ENCODE results near the gene AVL9. TPM values are rescaled to one million over a fixed set of nuclear protein-coding genes. Genes with fewer than 3 reads are reported as not detected.

The AVL9 gene
- total RNA-seq, 1 experiment from 2014 or later: 36.1 TPM

DNA sequence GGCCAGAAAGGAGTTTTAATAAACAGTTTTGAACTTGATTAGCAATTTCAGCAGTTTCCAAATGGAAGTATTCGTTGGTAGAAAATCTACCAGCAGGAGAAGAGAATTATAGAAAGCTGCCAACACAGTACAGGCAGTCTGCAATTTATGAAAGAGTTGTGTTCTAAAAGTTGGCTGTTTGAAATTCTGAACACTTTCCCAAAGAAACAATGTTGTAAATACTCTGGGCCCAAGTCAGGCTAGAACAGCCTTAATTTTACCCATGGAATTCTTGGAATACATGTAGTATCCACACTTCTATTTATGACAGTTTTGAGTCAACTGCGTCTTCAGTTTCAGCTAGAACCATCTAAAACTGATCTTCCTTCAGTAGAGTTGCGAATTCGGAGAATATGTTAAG, 42.5 kb downstream of the AVL9 start:
- Histone ChIP-seq H3K27me3 (replicated peaks; ENCODE audit: insufficient read depth, low read depth, low read length, poor library complexity) (no peaks in the 10 kb centered on the region), H3K4me1 (ENCODE audit: insufficient read depth, low read length, poor library complexity, severe bottlenecking) (peaks cover 11% of the 10 kb centered on the region), H3K4me3 (ENCODE audit: low read depth, low read length, poor library complexity, severe bottlenecking) (no peak overlapping the region), H3K36me3 (ENCODE audit: insufficient read depth, low read length, poor library complexity, severe bottlenecking) (no peaks in the 10 kb centered on the region), H3K9me3 (ENCODE audit: low read depth, low read length, poor library complexity, severe bottlenecking) (no peaks in the 10 kb centered on the region), H3K27ac (ENCODE audit: low read depth, low read length, poor library complexity, severe bottlenecking) (no peak overlapping the region)
- intact Hi-C loops (cut with micrococcal nuclease; ENCODE audit: unreplicated experiment): no loop called here
- POLR2A ChIA-PET (ENCODE audit: low non-redundant PET): no interaction called here
- no TSS peak for BruUV-seq (replicated peaks)
- no peak for TF ChIP-seq EZH2 (IDR thresholded peaks at IDR 0.05; ENCODE audit: borderline replicate concordance, low read depth, low read length, poor library complexity, severe bottlenecking)
- CTCF ChIA-PET: no interaction called here
- DNase-seq (ENCODE audit: low spot score): no peak

DNA sequence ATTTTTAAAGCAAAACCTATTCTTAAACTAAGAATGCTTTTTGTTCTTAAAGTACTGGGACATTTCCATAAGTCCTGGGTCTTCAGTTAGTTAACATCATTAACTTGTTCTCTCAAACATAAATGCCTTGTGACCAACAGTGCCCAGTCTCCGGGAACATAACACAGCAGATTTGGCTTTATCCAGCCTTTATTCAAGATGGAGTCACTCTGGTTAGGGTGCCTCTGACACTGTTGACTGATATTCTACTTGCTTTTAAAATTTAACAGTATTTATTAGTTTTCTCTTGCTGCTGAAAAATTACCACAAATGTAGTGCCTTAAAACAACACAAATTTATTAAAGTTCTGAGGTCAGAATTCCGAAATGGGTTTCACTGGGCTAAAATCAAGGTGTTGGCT, 44.1 kb downstream of the AVL9 start:
- intact Hi-C loops (cut with micrococcal nuclease; ENCODE audit: unreplicated experiment): no loop called here
- H3K27me3 ChIP-seq (replicated peaks; ENCODE audit: insufficient read depth, low read depth, low read length, poor library complexity): no peaks in the 10 kb centered on the region

DNA sequence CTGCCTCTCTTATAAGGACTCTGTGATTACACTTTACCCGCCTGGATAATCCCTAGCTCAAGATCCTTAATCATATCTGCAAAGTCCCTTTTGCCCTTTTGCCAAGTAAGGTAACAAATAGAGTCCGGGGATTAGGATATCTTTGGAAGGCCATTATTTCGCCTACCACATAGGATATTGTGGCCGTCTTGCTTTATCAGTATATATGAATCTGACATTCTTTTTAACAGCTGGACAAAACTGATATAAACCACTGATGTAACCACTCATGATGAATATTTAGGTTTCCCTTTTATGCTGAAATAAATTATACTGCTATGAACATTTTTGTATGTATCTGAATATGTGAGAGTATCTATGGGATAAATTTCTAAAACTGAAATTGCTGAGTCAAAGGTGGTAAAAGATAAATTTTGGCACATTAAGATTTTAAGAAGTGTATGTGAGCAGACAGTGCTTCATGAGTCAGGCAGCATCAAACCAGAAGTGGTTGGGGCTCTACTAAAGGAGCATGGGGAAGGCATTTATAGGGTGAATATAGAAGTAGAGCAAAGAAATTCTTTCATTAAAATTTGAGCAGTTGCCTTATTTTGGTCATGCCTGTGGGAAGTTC, 44.7 kb downstream of the AVL9 start:
- BruUV-seq (replicated peaks): no TSS peak
- peaks cover 11% of the 10 kb centered on the region for H3K4me1 ChIP-seq (ENCODE audit: insufficient read depth, low read length, poor library complexity, severe bottlenecking)
- H3K36me3 ChIP-seq (ENCODE audit: insufficient read depth, low read length, poor library complexity, severe bottlenecking): peaks cover 7% of the 10 kb centered on the region
- no peak for DNase-seq (ENCODE audit: low spot score)
- intact Hi-C loops (cut with micrococcal nuclease; ENCODE audit: unreplicated experiment): no loop called here
- no peaks in the 10 kb centered on the region for H3K9me3 ChIP-seq (ENCODE audit: low read depth, low read length, poor library complexity, severe bottlenecking)
- POLR2A ChIA-PET (ENCODE audit: low non-redundant PET): no interaction called here
- no peak overlapping the region for H3K4me3 ChIP-seq (ENCODE audit: low read depth, low read length, poor library complexity, severe bottlenecking)
- CTCF ChIA-PET: no interaction called here
- H3K27me3 ChIP-seq (replicated peaks; ENCODE audit: insufficient read depth, low read depth, low read length, poor library complexity): no peaks in the 10 kb centered on the region
- no peak overlapping the region for H3K27ac ChIP-seq (ENCODE audit: low read depth, low read length, poor library complexity, severe bottlenecking)
- TF ChIP-seq, protein P1, sequence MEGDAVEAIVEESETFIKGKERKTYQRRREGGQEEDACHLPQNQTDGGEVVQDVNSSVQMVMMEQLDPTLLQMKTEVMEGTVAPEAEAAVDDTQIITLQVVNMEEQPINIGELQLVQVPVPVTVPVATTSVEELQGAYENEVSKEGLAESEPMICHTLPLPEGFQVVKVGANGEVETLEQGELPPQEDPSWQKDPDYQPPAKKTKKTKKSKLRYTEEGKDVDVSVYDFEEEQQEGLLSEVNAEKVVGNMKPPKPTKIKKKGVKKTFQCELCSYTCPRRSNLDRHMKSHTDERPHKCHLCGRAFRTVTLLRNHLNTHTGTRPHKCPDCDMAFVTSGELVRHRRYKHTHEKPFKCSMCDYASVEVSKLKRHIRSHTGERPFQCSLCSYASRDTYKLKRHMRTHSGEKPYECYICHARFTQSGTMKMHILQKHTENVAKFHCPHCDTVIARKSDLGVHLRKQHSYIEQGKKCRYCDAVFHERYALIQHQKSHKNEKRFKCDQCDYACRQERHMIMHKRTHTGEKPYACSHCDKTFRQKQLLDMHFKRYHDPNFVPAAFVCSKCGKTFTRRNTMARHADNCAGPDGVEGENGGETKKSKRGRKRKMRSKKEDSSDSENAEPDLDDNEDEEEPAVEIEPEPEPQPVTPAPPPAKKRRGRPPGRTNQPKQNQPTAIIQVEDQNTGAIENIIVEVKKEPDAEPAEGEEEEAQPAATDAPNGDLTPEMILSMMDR (conservative IDR thresholded peaks at IDR 0.05; ENCODE audit: low read depth, low read length): no peak
- TF ChIP-seq EZH2 (IDR thresholded peaks at IDR 0.05; ENCODE audit: borderline replicate concordance, low read depth, low read length, poor library complexity, severe bottlenecking): no peak

More for the DNA sequence above, 44.1 kb downstream of the AVL9 start:
- ChIA-PET POLR2A (ENCODE audit: low non-redundant PET) (no interaction called here), CTCF (no interaction called here)
- Histone ChIP-seq H3K4me3 (ENCODE audit: low read depth, low read length, poor library complexity, severe bottlenecking) (no peak overlapping the region), H3K9me3 (ENCODE audit: low read depth, low read length, poor library complexity, severe bottlenecking) (no peaks in the 10 kb centered on the region), H3K4me1 (ENCODE audit: insufficient read depth, low read length, poor library complexity, severe bottlenecking) (peaks cover 11% of the 10 kb centered on the region), H3K27ac (ENCODE audit: low read depth, low read length, poor library complexity, severe bottlenecking) (no peak overlapping the region), H3K36me3 (ENCODE audit: insufficient read depth, low read length, poor library complexity, severe bottlenecking) (peaks cover 3% of the 10 kb centered on the region)
- no peak for DNase-seq (ENCODE audit: low spot score)
- no peak for TF ChIP-seq EZH2 (IDR thresholded peaks at IDR 0.05; ENCODE audit: borderline replicate concordance, low read depth, low read length, poor library complexity, severe bottlenecking)
- TF ChIP-seq, protein P1 (conservative IDR thresholded peaks at IDR 0.05; ENCODE audit: low read depth, low read length): no peak
- no TSS peak for BruUV-seq (replicated peaks)

DNA sequence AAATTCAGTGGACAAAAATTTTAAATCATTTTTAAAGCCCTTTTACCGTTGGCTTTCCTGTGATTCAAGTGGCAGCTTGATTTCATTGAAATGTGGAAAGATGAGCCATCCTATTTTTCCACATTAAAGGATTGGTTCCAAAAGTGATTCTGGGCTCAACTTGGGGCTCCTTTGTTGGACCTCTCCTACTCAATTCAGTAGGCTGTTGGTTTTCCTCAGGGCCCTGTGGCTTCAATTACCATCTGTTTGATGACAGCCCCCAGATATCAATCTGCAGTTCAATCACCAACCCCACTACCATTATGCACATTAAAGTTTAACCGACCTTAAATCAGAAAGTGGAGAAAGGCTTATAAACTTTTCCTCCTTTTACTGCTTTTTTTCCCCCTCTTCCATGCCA, 47.3 kb downstream of the AVL9 start:
- H3K27ac ChIP-seq (ENCODE audit: low read depth, low read length, poor library complexity, severe bottlenecking): no peak overlapping the region
- intact Hi-C loops (cut with micrococcal nuclease; ENCODE audit: unreplicated experiment): no loop called here
- CTCF ChIA-PET: no interaction called here
- no TSS peak for BruUV-seq (replicated peaks)
- POLR2A ChIA-PET (ENCODE audit: low non-redundant PET): no interaction called here
- H3K4me1 ChIP-seq (ENCODE audit: insufficient read depth, low read length, poor library complexity, severe bottlenecking): no peaks in the 10 kb centered on the region
- no peak overlapping the region for H3K4me3 ChIP-seq (ENCODE audit: low read depth, low read length, poor library complexity, severe bottlenecking)
- no peaks in the 10 kb centered on the region for H3K27me3 ChIP-seq (replicated peaks; ENCODE audit: insufficient read depth, low read depth, low read length, poor library complexity)
- TF ChIP-seq EZH2 (IDR thresholded peaks at IDR 0.05; ENCODE audit: borderline replicate concordance, low read depth, low read length, poor library complexity, severe bottlenecking): no peak
- TF ChIP-seq, protein P1 (conservative IDR thresholded peaks at IDR 0.05; ENCODE audit: low read depth, low read length): no peak
- H3K36me3 ChIP-seq (ENCODE audit: insufficient read depth, low read length, poor library complexity, severe bottlenecking): peaks cover 7% of the 10 kb centered on the region
- DNase-seq (ENCODE audit: low spot score): no peak
- H3K9me3 ChIP-seq (ENCODE audit: low read depth, low read length, poor library complexity, severe bottlenecking): no peaks in the 10 kb centered on the region
